Measurements from ENCODE around the gene MGAT5. TPM values are rescaled to one million over a fixed set of nuclear protein-coding genes. Genes with fewer than 3 reads are reported as not detected.

Gene MGAT5
- total RNA-seq = 10 to 100 TPM; 44.5 to 44.9 TPM

DNA sequence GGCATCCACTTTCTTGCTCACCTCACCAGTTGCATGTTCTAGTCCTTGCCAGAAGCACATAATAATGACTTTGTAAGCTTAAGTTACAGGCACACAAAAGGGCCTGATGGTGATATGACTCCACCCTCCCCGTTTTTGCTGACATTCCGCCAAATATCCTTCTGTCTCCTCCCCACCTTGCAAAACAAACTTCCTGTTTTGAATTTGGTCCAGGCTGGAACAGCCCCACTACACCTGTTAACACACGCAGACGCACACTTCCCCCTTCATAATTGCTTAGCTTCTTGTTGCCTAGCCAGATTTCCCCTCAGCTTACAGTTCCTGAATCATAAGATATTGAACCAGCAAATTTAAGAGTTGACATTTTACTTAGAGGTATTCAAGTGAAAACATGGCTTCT, at the start of gene MGAT5:
MGAT5 (plus strand) TSS at position 269 of the 400 bp plus-strand sequence. CDS start 332 bp downstream, outside the sequence.
- H3K27me3 Mint-ChIP-seq = peaks cover 36% of the 10 kb centered on the region
- peaks cover 74% of the 10 kb centered on the region for H3K4me1 Mint-ChIP-seq
- peaks cover 17% of the 10 kb centered on the region for H3K36me3 Mint-ChIP-seq (ENCODE audit: low read depth)
- ChIA-PET CTCF (interaction anchor here (0.6 to 4.3 kb wide), 8 partner anchors 9 to 197 kb away, joined by 3 to 30 read pairs (median 4); no protein-coding TSS in a partner anchor), POLR2A (interaction anchor here (1.2 to 2.7 kb wide), 4 partner anchors 8 to 36 kb away, joined by 3 to 7 read pairs (median 4); no protein-coding TSS in a partner anchor)
- H3K9me3 Mint-ChIP-seq = no peaks in the 10 kb centered on the region
- H3K27ac Mint-ChIP-seq = no peak within 1 kb of the TSS
- no peak for DNase-seq
- no peak within 1 kb of the TSS for H3K4me3 Mint-ChIP-seq

GRCh38 chr2:134205087-134205486, 48.8 kb upstream of the MGAT5 start:
- Mint-ChIP-seq H3K4me3 (no peak overlapping the region), H3K36me3 (ENCODE audit: low read depth) (no peaks in the 10 kb centered on the region), H3K27ac (no peak overlapping the region), H3K4me1 (peaks cover 10% of the 10 kb centered on the region), H3K27me3 (no peaks in the 10 kb centered on the region), H3K9me3 (no peaks in the 10 kb centered on the region)
- DNase-seq = no peak
- ChIA-PET CTCF (interaction anchor here (0.6 to 5.0 kb wide), 6 partner anchors 11 to 772 kb away, joined by 3 to 69 read pairs (median 10); no protein-coding TSS in a partner anchor), POLR2A (interaction anchor here (1.0 to 3.4 kb wide), 2 partner anchors 51 to 85 kb away, joined by 3 to 20 read pairs; no protein-coding TSS in a partner anchor)

DNA sequence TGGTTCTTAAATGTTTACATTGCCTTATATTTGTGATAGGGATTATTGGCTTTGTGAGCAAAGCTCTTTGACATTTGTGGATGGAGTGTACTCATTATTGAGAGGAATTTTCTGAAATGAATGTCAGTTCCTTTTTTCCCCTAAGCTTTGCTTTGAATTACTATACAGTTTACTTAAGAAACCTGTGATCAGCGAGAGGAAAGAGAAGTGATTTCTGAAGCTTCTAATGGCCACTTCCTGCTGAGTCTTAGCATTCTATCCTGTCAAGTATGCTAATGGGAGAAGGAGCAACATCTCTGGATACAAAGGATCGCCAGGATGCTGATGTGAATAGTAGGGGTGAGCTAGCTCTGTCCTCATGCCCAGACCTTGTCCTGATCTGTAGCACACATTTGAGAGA, 47.8 kb upstream of the MGAT5 start:
- Mint-ChIP-seq H3K27me3 (no peaks in the 10 kb centered on the region), H3K36me3 (ENCODE audit: low read depth) (no peaks in the 10 kb centered on the region), H3K9me3 (no peaks in the 10 kb centered on the region), H3K27ac (no peak overlapping the region), H3K4me3 (no peak overlapping the region), H3K4me1 (peaks cover 10% of the 10 kb centered on the region)
- DNase-seq = no peak
- CTCF ChIA-PET = interaction anchor here (0.7 to 5.0 kb wide), 9 partner anchors 8 to 206 kb away, joined by 3 to 69 read pairs (median 5); no protein-coding TSS in a partner anchor
- POLR2A ChIA-PET = interaction anchor here (1.7 to 3.4 kb wide), 2 partner anchors 10 to 86 kb away, joined by 6 to 20 read pairs; no protein-coding TSS in a partner anchor

GRCh38 chr2:134206573-134206972, 47.3 kb upstream of the MGAT5 start:
- ChIA-PET CTCF (interaction anchor here (0.9 to 5.0 kb wide), 13 partner anchors 8 to 205 kb away, joined by 3 to 69 read pairs (median 8); no protein-coding TSS in a partner anchor), POLR2A (interaction anchor here (1.7 to 3.4 kb wide), 2 partner anchors 9 to 86 kb away, joined by 6 to 20 read pairs; no protein-coding TSS in a partner anchor)
- no peaks in the 10 kb centered on the region for H3K27me3 Mint-ChIP-seq
- no peak for DNase-seq
- no peak overlapping the region for H3K4me3 Mint-ChIP-seq
- H3K27ac Mint-ChIP-seq = no peak overlapping the region
- no peaks in the 10 kb centered on the region for H3K9me3 Mint-ChIP-seq
- H3K4me1 Mint-ChIP-seq = peaks cover 10% of the 10 kb centered on the region
- no peaks in the 10 kb centered on the region for H3K36me3 Mint-ChIP-seq (ENCODE audit: low read depth)

- no peak overlapping the region for H3K4me3 Mint-ChIP-seq
- H3K9me3 Mint-ChIP-seq = no peaks in the 10 kb centered on the region
- H3K36me3 Mint-ChIP-seq (ENCODE audit: low read depth) = no peaks in the 10 kb centered on the region
- DNase-seq = peak; percentile 63
- H3K27me3 Mint-ChIP-seq = no peaks in the 10 kb centered on the region
- ChIA-PET CTCF (interaction anchor here (0.7 to 5.0 kb wide), 15 partner anchors 9 to 321 kb away, joined by 3 to 69 read pairs (median 7); no protein-coding TSS in a partner anchor), POLR2A (interaction anchor here (1.7 to 3.4 kb wide), 2 partner anchors 8 to 87 kb away, joined by 6 to 20 read pairs; no protein-coding TSS in a partner anchor)
- H3K27ac Mint-ChIP-seq = no peak overlapping the region
- peaks cover 6% of the 10 kb centered on the region for H3K4me1 Mint-ChIP-seq
These were observed 46.2 kb upstream of the MGAT5 start for GRCh38 chr2:134207589-134208209.

- H3K4me1 Mint-ChIP-seq = peaks cover 6% of the 10 kb centered on the region
- no peak for DNase-seq
- ChIA-PET POLR2A (no interaction called here), CTCF (interaction anchor here (1.3 to 5.0 kb wide), 5 partner anchors 7 to 218 kb away, joined by 3 to 69 read pairs (median 22); no protein-coding TSS in a partner anchor)
- H3K36me3 Mint-ChIP-seq (ENCODE audit: low read depth) = no peaks in the 10 kb centered on the region
- no peaks in the 10 kb centered on the region for H3K27me3 Mint-ChIP-seq
- H3K27ac Mint-ChIP-seq = no peak overlapping the region
- no peaks in the 10 kb centered on the region for H3K9me3 Mint-ChIP-seq
- no peak overlapping the region for H3K4me3 Mint-ChIP-seq
These were observed 45.0 kb upstream of the MGAT5 start for GRCh38 chr2:134208825-134209224.

DNA sequence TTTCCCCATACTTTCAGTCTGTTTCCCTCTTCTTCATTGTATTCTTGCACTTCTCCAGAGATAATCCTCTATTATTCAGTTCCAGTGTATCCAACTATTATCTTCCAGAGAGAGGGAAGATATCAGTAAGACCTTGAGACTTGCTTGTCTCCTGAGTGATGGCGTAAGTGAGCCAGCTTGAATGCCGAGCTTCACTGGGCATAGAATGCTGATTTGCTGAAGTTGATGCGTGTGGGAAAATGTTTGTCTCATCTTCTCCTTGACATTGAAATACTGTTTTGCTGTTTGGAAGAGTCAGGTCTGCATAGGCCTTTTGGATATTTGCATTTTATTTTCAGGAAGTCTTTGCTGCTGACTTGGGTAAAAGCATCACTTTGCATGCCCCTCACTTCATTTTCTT, 41.1 kb upstream of the MGAT5 start:
- CTCF ChIA-PET = no interaction called here
- Mint-ChIP-seq H3K27ac (no peak overlapping the region), H3K27me3 (no peaks in the 10 kb centered on the region), H3K4me1 (peaks cover 17% of the 10 kb centered on the region), H3K36me3 (ENCODE audit: low read depth) (peaks cover 10% of the 10 kb centered on the region), H3K4me3 (no peak overlapping the region), H3K9me3 (peaks cover 2% of the 10 kb centered on the region)
- POLR2A ChIA-PET = no interaction called here
- no peak for DNase-seq

- Mint-ChIP-seq H3K4me1 (peaks cover 46% of the 10 kb centered on the region), H3K36me3 (ENCODE audit: low read depth) (peaks cover 10% of the 10 kb centered on the region), H3K9me3 (peaks cover 2% of the 10 kb centered on the region), H3K27ac (no peak overlapping the region), H3K4me3 (no peak overlapping the region), H3K27me3 (no peaks in the 10 kb centered on the region)
- no peak for DNase-seq
- ChIA-PET POLR2A (interaction anchor here (1.7 to 4.0 kb wide), 2 partner anchors 10 to 14 kb away, joined by 6 to 21 read pairs; no protein-coding TSS in a partner anchor), CTCF (interaction anchor here (1.0 to 4.9 kb wide), 6 partner anchors 10 to 98 kb away, joined by 3 to 30 read pairs (median 6); no protein-coding TSS in a partner anchor)
These were observed 37.6 kb upstream of the MGAT5 start for GRCh38 chr2:134216152-134216829.

- H3K4me3 Mint-ChIP-seq = no peak overlapping the region
- ChIA-PET CTCF (interaction anchor here (2.0 to 4.9 kb wide), 3 partner anchors 11 to 20 kb away, joined by 4 to 30 read pairs (median 10); no protein-coding TSS in a partner anchor), POLR2A (interaction anchor here (1.0 to 4.0 kb wide), 2 partner anchors 13 to 99 kb away, joined by 3 to 21 read pairs; no protein-coding TSS in a partner anchor)
- H3K4me1 Mint-ChIP-seq = peaks cover 46% of the 10 kb centered on the region
- no peaks in the 10 kb centered on the region for H3K27me3 Mint-ChIP-seq
- peaks cover 10% of the 10 kb centered on the region for H3K36me3 Mint-ChIP-seq (ENCODE audit: low read depth)
- DNase-seq = no peak
- no peak overlapping the region for H3K27ac Mint-ChIP-seq
- peaks cover 2% of the 10 kb centered on the region for H3K9me3 Mint-ChIP-seq
These were observed 36.5 kb upstream of the MGAT5 start for GRCh38 chr2:134217351-134217750.

DNA sequence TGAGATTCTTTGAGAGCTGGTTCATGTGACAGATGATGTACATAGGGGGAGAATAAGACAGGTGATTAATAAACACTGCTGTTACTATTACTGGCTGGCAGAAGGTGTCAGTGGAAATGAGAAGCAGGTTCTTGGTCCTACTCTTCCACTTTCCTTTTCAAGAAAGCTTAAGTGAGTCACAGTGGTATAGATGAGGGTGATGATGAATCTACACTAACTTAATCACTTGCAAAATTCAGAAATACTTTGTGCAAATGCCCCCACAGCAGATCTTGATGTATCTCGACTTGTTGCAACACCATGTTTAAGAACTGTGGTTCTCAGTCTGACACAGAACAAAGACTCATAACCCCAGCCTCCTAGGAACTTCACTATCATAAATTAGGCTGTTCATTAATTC, 35.9 kb upstream of the MGAT5 start:
- Mint-ChIP-seq H3K4me1 (peaks cover 46% of the 10 kb centered on the region), H3K4me3 (no peak overlapping the region), H3K9me3 (peaks cover 2% of the 10 kb centered on the region), H3K27ac (peak overlapping the region; percentile 16), H3K27me3 (no peaks in the 10 kb centered on the region), H3K36me3 (ENCODE audit: low read depth) (peaks cover 10% of the 10 kb centered on the region)
- DNase-seq = no peak
- CTCF ChIA-PET = interaction anchor here (2.0 to 4.9 kb wide), 3 partner anchors 11 to 21 kb away, joined by 4 to 30 read pairs (median 10); no protein-coding TSS in a partner anchor
- POLR2A ChIA-PET = interaction anchor here (1.0 to 4.0 kb wide), 2 partner anchors 12 to 100 kb away, joined by 3 to 21 read pairs; no protein-coding TSS in a partner anchor

GRCh38 chr2:134218414-134218813, 35.5 kb upstream of the MGAT5 start:
- POLR2A ChIA-PET = interaction anchor here (1.0 to 4.0 kb wide), 2 partner anchors 12 to 100 kb away, joined by 3 to 21 read pairs; no protein-coding TSS in a partner anchor
- peak overlapping the region; percentile 16 for H3K27ac Mint-ChIP-seq
- H3K4me1 Mint-ChIP-seq = peaks cover 46% of the 10 kb centered on the region
- DNase-seq = no peak
- no peak overlapping the region for H3K4me3 Mint-ChIP-seq
- H3K36me3 Mint-ChIP-seq (ENCODE audit: low read depth) = peaks cover 10% of the 10 kb centered on the region
- CTCF ChIA-PET = interaction anchor here (0.6 to 4.9 kb wide), 9 partner anchors 10 to 924 kb away, joined by 3 to 30 read pairs (median 4); no protein-coding TSS in a partner anchor
- H3K9me3 Mint-ChIP-seq = peaks cover 2% of the 10 kb centered on the region
- no peaks in the 10 kb centered on the region for H3K27me3 Mint-ChIP-seq

- ChIA-PET POLR2A (interaction anchor here (4.0 kb wide), 1 partner anchor 11 kb away, joined by 21 read pairs; no protein-coding TSS in a partner anchor), CTCF (interaction anchor here (0.6 to 4.9 kb wide), 11 partner anchors 10 to 924 kb away, joined by 3 to 30 read pairs (median 3); no protein-coding TSS in a partner anchor)
- Mint-ChIP-seq H3K4me3 (no peak overlapping the region), H3K4me1 (peaks cover 46% of the 10 kb centered on the region), H3K36me3 (ENCODE audit: low read depth) (peaks cover 10% of the 10 kb centered on the region), H3K27me3 (no peaks in the 10 kb centered on the region), H3K9me3 (peaks cover 2% of the 10 kb centered on the region), H3K27ac (peak overlapping the region; percentile 44)
- DNase-seq = peak; percentile 36
These were observed 34.8 kb upstream of the MGAT5 start for GRCh38 chr2:134218930-134219658.

Measured in activated CD4-positive, alpha-beta memory T cell treated with anti-CD3 and anti-CD28 coated beads, Interleukin-2, amount 10 ng/mL, durations not matched to agents 7 days and 5 days (primary cell).